ENCODE measurements around the gene SF3B2. TPM values are rescaled to one million over a fixed set of nuclear protein-coding genes. Genes with fewer than 3 reads are reported as not detected.

SF3B2 gene
- total RNA-seq, 1 experiment from 2014 or later, result 237 TPM

GRCh38 chr11:66073669-66074068, 21.5 kb downstream of the SF3B2 start:
- Histone ChIP-seq H3K14ac (ENCODE audit: insufficient read depth, low read length) (no peak overlapping the region), H4K5ac (ENCODE audit: insufficient read length, low read depth, low read length) (no peak overlapping the region), H2BK20ac (ENCODE audit: low read depth, low read length, poor library complexity, severe bottlenecking) (no peak overlapping the region), H4K8ac (replicated peaks; ENCODE audit: insufficient read length, low read depth, low read length) (no peak overlapping the region), H3K27ac (ENCODE audit: insufficient read length, low read depth, low read length) (no peak overlapping the region), H3K4me1 (ENCODE audit: insufficient read depth, low read length) (no peaks in the 10 kb centered on the region), H4K91ac (ENCODE audit: insufficient read length, low read depth, low read length) (no peak overlapping the region), H3K56ac (ENCODE audit: insufficient read length, low read depth, low read length) (no peak overlapping the region), H3K27me3 (ENCODE audit: insufficient read depth, low read length) (no peaks in the 10 kb centered on the region), H3K23ac (ENCODE audit: insufficient read length, low read depth, low read length) (no peak overlapping the region), H2BK12ac (ENCODE audit: insufficient read length, low read depth, low read length) (no peak overlapping the region), H3K9me3 (ENCODE audit: control insufficient read depth, low read depth, low read length) (no peaks in the 10 kb centered on the region), H3K79me2 (ENCODE audit: insufficient read depth, low read length) (peaks cover 2% of the 10 kb centered on the region; the same call in 1 of the 2 replicates), H3K9ac (ENCODE audit: extremely low read depth, insufficient read length, low read length) (no peak overlapping the region), H2AFZ (ENCODE audit: low read length) (no peak overlapping the region), H4K20me1 (ENCODE audit: control insufficient read depth, insufficient read depth, insufficient read length) (no peaks in the 10 kb centered on the region), H3K4ac (ENCODE audit: low read depth, low read length) (no peak overlapping the region), H3K23me2 (ENCODE audit: insufficient read length, low read depth, low read length, poor library complexity, severe bottlenecking) (peaks cover 4% of the 10 kb centered on the region), H2BK15ac (ENCODE audit: low read depth, low read length) (no peak overlapping the region), H2BK120ac (ENCODE audit: low read depth, low read length, poor library complexity, severe bottlenecking) (no peak overlapping the region), H3K4me2 (ENCODE audit: insufficient read depth, insufficient read length, low read length) (no peak overlapping the region), H2BK5ac (ENCODE audit: insufficient read length, low read length) (no peak overlapping the region), H3K18ac (ENCODE audit: insufficient read length, low read depth, low read length) (no peak overlapping the region), H2AK5ac (ENCODE audit: insufficient read length, low read length) (no peak overlapping the region), H3T11ph (ENCODE audit: low read length) (no peak overlapping the region), H3K79me1 (ENCODE audit: insufficient read depth, low read depth, low read length, poor library complexity, severe bottlenecking) (no peaks in the 10 kb centered on the region)
- WGBS (ENCODE audit: extremely low coverage, insufficient read length, low lambda C conversion rate), result no CpG with 5 or more reads among the region's 1 CpG
- Mint-ChIP-seq H3K4me3 (no peak overlapping the region), H3K27ac (no peak overlapping the region), H3K4me1 (peaks cover 18 to 26% of the 10 kb centered on the region in 2 experiments), H3K9me3 (no peaks in the 10 kb centered on the region; a peak in 1 of 5 replicates), H3K27me3 (ENCODE audit: low read depth) (no peaks in the 10 kb centered on the region), H3K36me3 (ENCODE audit: insufficient read depth in 1 of 3, low read depth in 3 of 3) (peaks cover 11 to 29% (median 16%) of the 10 kb centered on the region in 3 experiments)
- no peak for TF ChIP-seq CTCF (conservative IDR thresholded peaks at IDR 0.05)
- DNase-seq, result no peak
